ENCODE measurements around the gene DPP6. TPM values are rescaled to one million over a fixed set of nuclear protein-coding genes. Genes with fewer than 3 reads are reported as not detected.

The DPP6 gene
- total and polyA plus RNA-seq, 2 of the 8 experiments (the other 6 are each of a cell fraction or from before 2014, with no cell fraction given), result 4.7 to 6.8 TPM

DNA sequence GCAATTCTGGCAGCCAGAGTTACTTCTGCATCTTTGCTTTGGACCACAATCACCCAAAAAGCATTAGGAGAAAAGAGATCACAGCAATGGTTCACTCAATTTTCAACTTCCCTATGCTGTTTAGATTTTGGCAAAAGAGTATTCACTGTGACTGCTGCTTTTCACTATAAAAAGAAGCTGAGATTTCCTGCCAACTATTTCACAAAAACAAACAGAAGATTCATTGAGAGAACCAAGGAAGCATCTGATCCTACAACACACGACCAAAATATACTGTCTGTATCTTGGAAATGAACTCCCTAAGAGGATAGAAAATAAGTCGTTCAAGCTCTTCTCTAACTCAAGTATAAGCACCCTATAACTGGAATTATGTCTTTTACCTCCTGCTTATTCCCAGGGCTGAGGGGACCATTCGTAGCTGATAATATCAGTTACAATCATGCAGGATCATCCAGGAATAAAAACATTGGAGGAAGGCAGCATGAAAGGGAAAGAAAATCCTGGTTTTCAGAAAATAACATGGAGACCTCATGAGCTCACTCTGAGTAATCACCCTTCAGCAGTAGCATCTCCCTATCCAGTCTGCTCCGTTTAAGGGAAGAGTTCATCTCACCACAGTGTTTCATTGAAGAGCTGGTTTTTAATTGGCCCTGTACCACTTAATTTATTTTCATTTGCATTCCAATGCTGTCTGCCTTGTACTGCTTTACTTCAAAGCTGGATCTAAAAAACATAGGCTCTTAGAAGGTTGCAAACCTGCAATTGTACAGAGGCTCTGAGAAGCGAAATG lies 694.6 kb downstream of the DPP6 start (continued):
- TF ChIP-seq, protein P1, sequence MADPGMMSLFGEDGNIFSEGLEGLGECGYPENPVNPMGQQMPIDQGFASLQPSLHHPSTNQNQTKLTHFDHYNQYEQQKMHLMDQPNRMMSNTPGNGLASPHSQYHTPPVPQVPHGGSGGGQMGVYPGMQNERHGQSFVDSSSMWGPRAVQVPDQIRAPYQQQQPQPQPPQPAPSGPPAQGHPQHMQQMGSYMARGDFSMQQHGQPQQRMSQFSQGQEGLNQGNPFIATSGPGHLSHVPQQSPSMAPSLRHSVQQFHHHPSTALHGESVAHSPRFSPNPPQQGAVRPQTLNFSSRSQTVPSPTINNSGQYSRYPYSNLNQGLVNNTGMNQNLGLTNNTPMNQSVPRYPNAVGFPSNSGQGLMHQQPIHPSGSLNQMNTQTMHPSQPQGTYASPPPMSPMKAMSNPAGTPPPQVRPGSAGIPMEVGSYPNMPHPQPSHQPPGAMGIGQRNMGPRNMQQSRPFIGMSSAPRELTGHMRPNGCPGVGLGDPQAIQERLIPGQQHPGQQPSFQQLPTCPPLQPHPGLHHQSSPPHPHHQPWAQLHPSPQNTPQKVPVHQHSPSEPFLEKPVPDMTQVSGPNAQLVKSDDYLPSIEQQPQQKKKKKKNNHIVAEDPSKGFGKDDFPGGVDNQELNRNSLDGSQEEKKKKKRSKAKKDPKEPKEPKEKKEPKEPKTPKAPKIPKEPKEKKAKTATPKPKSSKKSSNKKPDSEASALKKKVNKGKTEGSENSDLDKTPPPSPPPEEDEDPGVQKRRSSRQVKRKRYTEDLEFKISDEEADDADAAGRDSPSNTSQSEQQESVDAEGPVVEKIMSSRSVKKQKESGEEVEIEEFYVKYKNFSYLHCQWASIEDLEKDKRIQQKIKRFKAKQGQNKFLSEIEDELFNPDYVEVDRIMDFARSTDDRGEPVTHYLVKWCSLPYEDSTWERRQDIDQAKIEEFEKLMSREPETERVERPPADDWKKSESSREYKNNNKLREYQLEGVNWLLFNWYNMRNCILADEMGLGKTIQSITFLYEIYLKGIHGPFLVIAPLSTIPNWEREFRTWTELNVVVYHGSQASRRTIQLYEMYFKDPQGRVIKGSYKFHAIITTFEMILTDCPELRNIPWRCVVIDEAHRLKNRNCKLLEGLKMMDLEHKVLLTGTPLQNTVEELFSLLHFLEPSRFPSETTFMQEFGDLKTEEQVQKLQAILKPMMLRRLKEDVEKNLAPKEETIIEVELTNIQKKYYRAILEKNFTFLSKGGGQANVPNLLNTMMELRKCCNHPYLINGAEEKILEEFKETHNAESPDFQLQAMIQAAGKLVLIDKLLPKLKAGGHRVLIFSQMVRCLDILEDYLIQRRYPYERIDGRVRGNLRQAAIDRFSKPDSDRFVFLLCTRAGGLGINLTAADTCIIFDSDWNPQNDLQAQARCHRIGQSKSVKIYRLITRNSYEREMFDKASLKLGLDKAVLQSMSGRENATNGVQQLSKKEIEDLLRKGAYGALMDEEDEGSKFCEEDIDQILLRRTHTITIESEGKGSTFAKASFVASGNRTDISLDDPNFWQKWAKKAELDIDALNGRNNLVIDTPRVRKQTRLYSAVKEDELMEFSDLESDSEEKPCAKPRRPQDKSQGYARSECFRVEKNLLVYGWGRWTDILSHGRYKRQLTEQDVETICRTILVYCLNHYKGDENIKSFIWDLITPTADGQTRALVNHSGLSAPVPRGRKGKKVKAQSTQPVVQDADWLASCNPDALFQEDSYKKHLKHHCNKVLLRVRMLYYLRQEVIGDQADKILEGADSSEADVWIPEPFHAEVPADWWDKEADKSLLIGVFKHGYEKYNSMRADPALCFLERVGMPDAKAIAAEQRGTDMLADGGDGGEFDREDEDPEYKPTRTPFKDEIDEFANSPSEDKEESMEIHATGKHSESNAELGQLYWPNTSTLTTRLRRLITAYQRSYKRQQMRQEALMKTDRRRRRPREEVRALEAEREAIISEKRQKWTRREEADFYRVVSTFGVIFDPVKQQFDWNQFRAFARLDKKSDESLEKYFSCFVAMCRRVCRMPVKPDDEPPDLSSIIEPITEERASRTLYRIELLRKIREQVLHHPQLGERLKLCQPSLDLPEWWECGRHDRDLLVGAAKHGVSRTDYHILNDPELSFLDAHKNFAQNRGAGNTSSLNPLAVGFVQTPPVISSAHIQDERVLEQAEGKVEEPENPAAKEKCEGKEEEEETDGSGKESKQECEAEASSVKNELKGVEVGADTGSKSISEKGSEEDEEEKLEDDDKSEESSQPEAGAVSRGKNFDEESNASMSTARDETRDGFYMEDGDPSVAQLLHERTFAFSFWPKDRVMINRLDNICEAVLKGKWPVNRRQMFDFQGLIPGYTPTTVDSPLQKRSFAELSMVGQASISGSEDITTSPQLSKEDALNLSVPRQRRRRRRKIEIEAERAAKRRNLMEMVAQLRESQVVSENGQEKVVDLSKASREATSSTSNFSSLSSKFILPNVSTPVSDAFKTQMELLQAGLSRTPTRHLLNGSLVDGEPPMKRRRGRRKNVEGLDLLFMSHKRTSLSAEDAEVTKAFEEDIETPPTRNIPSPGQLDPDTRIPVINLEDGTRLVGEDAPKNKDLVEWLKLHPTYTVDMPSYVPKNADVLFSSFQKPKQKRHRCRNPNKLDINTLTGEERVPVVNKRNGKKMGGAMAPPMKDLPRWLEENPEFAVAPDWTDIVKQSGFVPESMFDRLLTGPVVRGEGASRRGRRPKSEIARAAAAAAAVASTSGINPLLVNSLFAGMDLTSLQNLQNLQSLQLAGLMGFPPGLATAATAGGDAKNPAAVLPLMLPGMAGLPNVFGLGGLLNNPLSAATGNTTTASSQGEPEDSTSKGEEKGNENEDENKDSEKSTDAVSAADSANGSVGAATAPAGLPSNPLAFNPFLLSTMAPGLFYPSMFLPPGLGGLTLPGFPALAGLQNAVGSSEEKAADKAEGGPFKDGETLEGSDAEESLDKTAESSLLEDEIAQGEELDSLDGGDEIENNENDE (IDR thresholded peaks at IDR 0.05; ENCODE audit: insufficient replicate concordance, low read length), result no peak
- no peak for TF ChIP-seq RAD21 (IDR thresholded peaks at IDR 0.05 in 1 of 2, conservative IDR thresholded peaks at IDR 0.05 in 1 of 2; ENCODE audit: low read depth in 2 of 2, low read length in 2 of 2)
- TF ChIP-seq TAF7 (optimal IDR thresholded peaks at IDR 0.05; ENCODE audit: borderline replicate concordance, low read depth, low read length), result no peak
- TF ChIP-seq GTF2F1 (IDR thresholded peaks at IDR 0.05; ENCODE audit: borderline replicate concordance, low read depth, low read length), result no peak
- TF ChIP-seq SP1 (IDR thresholded peaks at IDR 0.05; ENCODE audit: low read depth, low read length), result no peak
- TF ChIP-seq GABPA (IDR thresholded peaks at IDR 0.05; ENCODE audit: borderline replicate concordance, insufficient read depth, low read length), result no peak
- TF ChIP-seq EP300 (IDR thresholded peaks at IDR 0.05; ENCODE audit: borderline replicate concordance in 1 of 2, low read depth in 2 of 2, low read length in 2 of 2), result no peak
- TF ChIP-seq SUZ12 (IDR thresholded peaks at IDR 0.05; ENCODE audit: low read length), result no peak
- TF ChIP-seq CTBP2 (IDR thresholded peaks at IDR 0.05; ENCODE audit: borderline replicate concordance, insufficient read depth, insufficient read length, low read length), result no peak
